ENCODE results near the gene PELI2. TPM values are rescaled to one million over a fixed set of nuclear protein-coding genes. Genes with fewer than 3 reads are reported as not detected.
A peak's percentile ranks its signal among the peaks of the same experiment; 100 is the strongest.

Gene PELI2
- total RNA-seq, 1 donor from 2014 or later: 27.2 TPM

DNA sequence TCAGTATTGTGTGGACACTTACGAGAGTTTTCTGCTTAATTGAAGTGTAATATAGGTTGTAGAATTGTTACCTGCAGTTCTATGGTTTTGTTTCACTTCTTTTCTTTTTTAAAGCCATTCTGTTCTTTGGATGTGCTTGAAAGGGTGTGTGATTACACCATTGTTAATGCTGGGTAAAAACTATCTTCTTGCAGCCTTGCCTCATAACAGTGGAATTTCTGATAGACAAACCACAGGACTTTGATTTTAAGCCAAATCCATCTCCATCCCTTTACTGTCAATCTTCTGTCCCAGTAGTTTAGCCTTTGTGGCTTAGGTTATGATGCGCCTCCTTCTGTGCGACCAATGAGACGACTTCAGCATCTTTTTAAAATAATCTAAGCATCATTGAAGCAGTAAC lies 182.3 kb downstream of the PELI2 start:
- DNase-seq (ENCODE audit: low spot score): no peak
- peaks cover 10% of the 10 kb centered on the region for H3K36me3 Mint-ChIP-seq
- Histone ChIP-seq H3K36me3 (no peaks in the 10 kb centered on the region), H3K4me1 (peaks cover 8% of the 10 kb centered on the region), H3K4me2 (no peak overlapping the region), H4K20me1 (ENCODE audit: low read depth) (no peaks in the 10 kb centered on the region), H3F3A (ENCODE audit: low read depth) (no peaks in the 10 kb centered on the region), H3K9me3 (ENCODE audit: low read depth) (no peaks in the 10 kb centered on the region), H2AFZ (replicated peaks) (no peak overlapping the region), H3K9ac (no peak overlapping the region), H3K4me3 (no peak overlapping the region), H3K79me2 (ENCODE audit: low read depth) (no peaks in the 10 kb centered on the region), H3K27ac (no peak overlapping the region), H3K27me3 (no peaks in the 10 kb centered on the region)
- no peak overlapping the region for H3K4me3 Mint-ChIP-seq
- H3K27ac Mint-ChIP-seq: no peak overlapping the region
- H3K27me3 Mint-ChIP-seq (ENCODE audit: insufficient read depth, low read depth): no peaks in the 10 kb centered on the region
- TF ChIP-seq EZH2phosphoT487 (IDR thresholded peaks at IDR 0.05) (no peak), EZH2 (IDR thresholded peaks at IDR 0.05) (no peak)
- TF ChIP-seq, protein P1, sequence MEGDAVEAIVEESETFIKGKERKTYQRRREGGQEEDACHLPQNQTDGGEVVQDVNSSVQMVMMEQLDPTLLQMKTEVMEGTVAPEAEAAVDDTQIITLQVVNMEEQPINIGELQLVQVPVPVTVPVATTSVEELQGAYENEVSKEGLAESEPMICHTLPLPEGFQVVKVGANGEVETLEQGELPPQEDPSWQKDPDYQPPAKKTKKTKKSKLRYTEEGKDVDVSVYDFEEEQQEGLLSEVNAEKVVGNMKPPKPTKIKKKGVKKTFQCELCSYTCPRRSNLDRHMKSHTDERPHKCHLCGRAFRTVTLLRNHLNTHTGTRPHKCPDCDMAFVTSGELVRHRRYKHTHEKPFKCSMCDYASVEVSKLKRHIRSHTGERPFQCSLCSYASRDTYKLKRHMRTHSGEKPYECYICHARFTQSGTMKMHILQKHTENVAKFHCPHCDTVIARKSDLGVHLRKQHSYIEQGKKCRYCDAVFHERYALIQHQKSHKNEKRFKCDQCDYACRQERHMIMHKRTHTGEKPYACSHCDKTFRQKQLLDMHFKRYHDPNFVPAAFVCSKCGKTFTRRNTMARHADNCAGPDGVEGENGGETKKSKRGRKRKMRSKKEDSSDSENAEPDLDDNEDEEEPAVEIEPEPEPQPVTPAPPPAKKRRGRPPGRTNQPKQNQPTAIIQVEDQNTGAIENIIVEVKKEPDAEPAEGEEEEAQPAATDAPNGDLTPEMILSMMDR (IDR thresholded peaks at IDR 0.05): no peak
- peaks cover 3% of the 10 kb centered on the region for H3K4me1 Mint-ChIP-seq
- no peaks in the 10 kb centered on the region for H3K9me3 Mint-ChIP-seq

- Histone ChIP-seq H3K36me3 (no peaks in the 10 kb centered on the region), H2AFZ (replicated peaks) (no peak overlapping the region), H3K27ac (no peak overlapping the region), H3K4me3 (no peak overlapping the region), H3K9ac (no peak overlapping the region), H3K27me3 (no peaks in the 10 kb centered on the region), H3K4me2 (no peak overlapping the region), H3K79me2 (ENCODE audit: low read depth) (no peaks in the 10 kb centered on the region), H3F3A (ENCODE audit: low read depth) (peaks cover 9% of the 10 kb centered on the region), H3K9me3 (ENCODE audit: low read depth) (no peaks in the 10 kb centered on the region), H4K20me1 (ENCODE audit: low read depth) (no peaks in the 10 kb centered on the region), H3K4me1 (peaks cover 11% of the 10 kb centered on the region)
- H3K9me3 Mint-ChIP-seq: no peaks in the 10 kb centered on the region
- H3K27me3 Mint-ChIP-seq (ENCODE audit: insufficient read depth, low read depth): no peaks in the 10 kb centered on the region
- TF ChIP-seq EZH2 (IDR thresholded peaks at IDR 0.05) (no peak), EZH2phosphoT487 (IDR thresholded peaks at IDR 0.05) (no peak)
- TF ChIP-seq, protein P1 (IDR thresholded peaks at IDR 0.05): no peak
- no peak for DNase-seq (ENCODE audit: low spot score)
- no peaks in the 10 kb centered on the region for H3K36me3 Mint-ChIP-seq
- H3K27ac Mint-ChIP-seq: no peak overlapping the region
- no peak overlapping the region for H3K4me3 Mint-ChIP-seq
- peaks cover 9% of the 10 kb centered on the region for H3K4me1 Mint-ChIP-seq
Observed at GRCh38 chr14:56304456-56304855, 186.2 kb downstream of the PELI2 start.

DNA sequence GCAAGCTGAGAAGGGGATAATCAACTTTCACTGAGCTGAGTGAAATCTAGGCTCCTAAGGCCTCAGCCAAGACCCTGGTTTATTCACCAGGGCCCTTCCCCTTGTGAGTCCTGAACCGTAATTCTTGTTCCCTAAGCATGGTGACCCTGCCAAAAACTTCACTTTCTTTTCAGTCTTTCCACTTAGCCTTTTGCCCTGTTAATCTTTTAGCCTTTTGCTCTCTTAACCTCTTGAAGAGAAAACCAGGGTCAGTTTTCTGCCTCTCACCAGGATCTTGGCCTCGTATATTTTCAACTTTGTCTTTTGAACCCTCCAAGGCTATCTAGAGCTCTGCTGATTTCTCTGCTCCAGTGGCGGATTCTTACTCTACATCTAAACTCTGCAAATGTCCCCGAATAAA lies 191.0 kb downstream of the PELI2 start:
- no peak overlapping the region for H3K27ac ChIP-seq
- H3K9ac ChIP-seq: no peak overlapping the region
- H3F3A ChIP-seq (ENCODE audit: low read depth): peaks cover 9% of the 10 kb centered on the region
- no peak for DNase-seq (ENCODE audit: low spot score)
- no peaks in the 10 kb centered on the region for H3K36me3 Mint-ChIP-seq
- H4K20me1 ChIP-seq (ENCODE audit: low read depth): no peaks in the 10 kb centered on the region
- peaks cover 13% of the 10 kb centered on the region for H3K4me1 Mint-ChIP-seq
- H3K27me3 Mint-ChIP-seq (ENCODE audit: insufficient read depth, low read depth): no peaks in the 10 kb centered on the region
- peak overlapping the region; percentile 59 for H3K4me2 ChIP-seq
- H2AFZ ChIP-seq (replicated peaks): no peak overlapping the region
- H3K4me3 Mint-ChIP-seq: no peak overlapping the region
- no peak overlapping the region for H3K27ac Mint-ChIP-seq
- TF ChIP-seq EZH2phosphoT487 (IDR thresholded peaks at IDR 0.05): no peak
- TF ChIP-seq, protein P1 (IDR thresholded peaks at IDR 0.05): no peak
- no peak for TF ChIP-seq EZH2 (IDR thresholded peaks at IDR 0.05)
- H3K27me3 ChIP-seq: no peaks in the 10 kb centered on the region
- H3K36me3 ChIP-seq: no peaks in the 10 kb centered on the region
- no peak overlapping the region for H3K4me3 ChIP-seq
- H3K9me3 Mint-ChIP-seq: no peaks in the 10 kb centered on the region
- no peaks in the 10 kb centered on the region for H3K9me3 ChIP-seq (ENCODE audit: low read depth)
- peaks cover 11% of the 10 kb centered on the region for H3K4me1 ChIP-seq
- H3K79me2 ChIP-seq (ENCODE audit: low read depth): no peaks in the 10 kb centered on the region

Data from neural progenitor cell (in vitro differentiated cells).